Measurements from ENCODE around the gene GLI2. TPM values are rescaled to one million over a fixed set of nuclear protein-coding genes. Genes with fewer than 3 reads are reported as not detected.

The GLI2 gene
- total RNA-seq, 1 donor, result 10.1 TPM

- H3K36me3 ChIP-seq (ENCODE audit: insufficient read depth, low read length), result no peaks in the 10 kb centered on the region
- no peak for DNase-seq (ENCODE audit: insufficient read length, low spot score, missing footprints)
- H3K4me2 ChIP-seq (ENCODE audit: insufficient read depth, low read length), result no peak overlapping the region
- H3K9me3 ChIP-seq (ENCODE audit: low read depth, low read length), result no peaks in the 10 kb centered on the region
- TF ChIP-seq CTCF (IDR thresholded peaks at IDR 0.05; ENCODE audit: extremely low read depth, low read depth, low read length), result no peak
- no peak overlapping the region for H2AFZ ChIP-seq (ENCODE audit: low read length)
- H3K4me1 ChIP-seq (ENCODE audit: insufficient read depth, low read length), result peaks cover 62% of the 10 kb centered on the region
- peaks cover 93% of the 10 kb centered on the region for H3K79me2 ChIP-seq (ENCODE audit: insufficient read depth, low read length)
- H3K27me3 ChIP-seq (ENCODE audit: insufficient read depth, low read length), result no peaks in the 10 kb centered on the region
- H3K4me3 ChIP-seq (ENCODE audit: insufficient read depth, low read length), result no peak overlapping the region
- H3K27ac ChIP-seq (ENCODE audit: low read depth, low read length), result no peak overlapping the region
- H4K20me1 ChIP-seq (ENCODE audit: insufficient read depth, low read length), result peaks cover 42% of the 10 kb centered on the region
These were observed 32.7 kb downstream of the GLI2 start for GRCh38 chr2:120768112-120769048.

GRCh38 chr2:120769076-120769786, 33.6 kb downstream of the GLI2 start:
- peaks cover 39% of the 10 kb centered on the region for H4K20me1 ChIP-seq (ENCODE audit: insufficient read depth, low read length)
- TF ChIP-seq CTCF (IDR thresholded peaks at IDR 0.05; ENCODE audit: extremely low read depth, low read depth, low read length), result no peak
- H3K4me3 ChIP-seq (ENCODE audit: insufficient read depth, low read length), result no peak overlapping the region
- no peaks in the 10 kb centered on the region for H3K27me3 ChIP-seq (ENCODE audit: insufficient read depth, low read length)
- DNase-seq (ENCODE audit: insufficient read length, low spot score, missing footprints), result no peak
- no peak overlapping the region for H3K4me2 ChIP-seq (ENCODE audit: insufficient read depth, low read length)
- H3K9me3 ChIP-seq (ENCODE audit: low read depth, low read length), result no peaks in the 10 kb centered on the region
- no peaks in the 10 kb centered on the region for H3K36me3 ChIP-seq (ENCODE audit: insufficient read depth, low read length)
- H3K4me1 ChIP-seq (ENCODE audit: insufficient read depth, low read length), result peaks cover 62% of the 10 kb centered on the region
- H3K27ac ChIP-seq (ENCODE audit: low read depth, low read length), result no peak overlapping the region
- H2AFZ ChIP-seq (ENCODE audit: low read length), result no peak overlapping the region
- peaks cover 93% of the 10 kb centered on the region for H3K79me2 ChIP-seq (ENCODE audit: insufficient read depth, low read length)

- peaks cover 93% of the 10 kb centered on the region for H3K79me2 ChIP-seq (ENCODE audit: insufficient read depth, low read length)
- no peak overlapping the region for H3K27ac ChIP-seq (ENCODE audit: low read depth, low read length)
These were observed 34.1 kb downstream of the GLI2 start for GRCh38 chr2:120769787-120770120.

More at GRCh38 chr2:120769787-120770120, 34.1 kb downstream of the GLI2 start:
- no peak for DNase-seq (ENCODE audit: insufficient read length, low spot score, missing footprints)
- Histone ChIP-seq H3K9me3 (ENCODE audit: low read depth, low read length) (no peaks in the 10 kb centered on the region), H3K4me1 (ENCODE audit: insufficient read depth, low read length) (peaks cover 57% of the 10 kb centered on the region), H3K27me3 (ENCODE audit: insufficient read depth, low read length) (no peaks in the 10 kb centered on the region), H4K20me1 (ENCODE audit: insufficient read depth, low read length) (peaks cover 41% of the 10 kb centered on the region), H2AFZ (ENCODE audit: low read length) (no peak overlapping the region), H3K4me2 (ENCODE audit: insufficient read depth, low read length) (no peak overlapping the region), H3K36me3 (ENCODE audit: insufficient read depth, low read length) (no peaks in the 10 kb centered on the region), H3K4me3 (ENCODE audit: insufficient read depth, low read length) (no peak overlapping the region)
- TF ChIP-seq CTCF (IDR thresholded peaks at IDR 0.05; ENCODE audit: extremely low read depth, low read depth, low read length), result no peak
